Gastrocnemius medialis (tissue), 4 donors: ENCODE data around the gene MYLK2. TPM values are rescaled to one million over a fixed set of nuclear protein-coding genes. Genes with fewer than 3 reads are reported as not detected.

ENCODE experiments used
- ATAC-seq, 2 donors: fragments of 150-250 bp; one replicate each; pipeline ENCODE4 v1.9.1; 2016
- DNase-seq, 2 donors: peaks; one replicate each; pipeline ENCODE4 v3.0.0-alpha.2; 2019
- H3K27ac ChIP-seq, 4 donors: fragments of 200-600 bp; sonication (generic); 1 replicate in 1 of 4; 2 replicates in 3 of 4; pipeline ENCODE4 v1.5.1; 2016 to 2018; ENCODE audit warnings: mild to moderate bottlenecking in 2 of 4, moderate library complexity in 1 of 4
- H3K27me3 ChIP-seq, 3 donors: fragments of 200-600 bp; sonication (generic) in 2 of 3; 1 replicate in 1 of 3; 2 replicates in 2 of 3; pipeline versions ENCODE4 v1.5.1 to v1.6.0; 2016 to 2019; ENCODE audit warnings: mild to moderate bottlenecking in 1 of 3, moderate library complexity in 1 of 3
- H3K36me3 ChIP-seq, 2 donors: fragments of 200-600 bp; sonication (generic) in 1 of 2; one replicate each; pipeline ENCODE4 v1.5.1; 2017 to 2018
- H3K4me1 ChIP-seq, 2 donors: fragments of 200-600 bp; sonication (generic) in 1 of 2; one replicate each; pipeline ENCODE4 v1.5.1; 2016 to 2017; ENCODE audit warnings: mild to moderate bottlenecking in 2 of 2
- H3K4me3 ChIP-seq, 4 donors: fragments of 200-600 bp; sonication (generic) in 3 of 4; 1 replicate in 1 of 4; 2 replicates in 3 of 4; pipeline ENCODE4 v1.5.1; 2016 to 2019; ENCODE audit warnings: mild to moderate bottlenecking in 2 of 4
- H3K9me3 ChIP-seq, 3 donors: fragments of 200-600 bp; sonication (generic) in 2 of 3; 1 replicate in 1 of 3; 2 replicates in 2 of 3; pipeline ENCODE4 v1.5.1; 2016 to 2019
- CTCF ChIP-seq, 5 experiments: fragments of 450-650 bp in 3 of 5; fragments of 200-600 bp in 2 of 5; sonication (generic) in 2 of 5; IDR thresholded peaks in 4 of 5; conservative IDR thresholded peaks in 1 of 5; 1 replicate in 4 of 5; 2 replicates in 1 of 5; pipeline ENCODE4 v1.5.1; 2016 to 2019; ENCODE audit warnings: antibody characterized with exemption in 5 of 5, mild to moderate bottlenecking in 3 of 5, moderate library complexity in 3 of 5
- POLR2A ChIP-seq, 2 donors: fragments of 450-650 bp; IDR thresholded peaks; one replicate each; pipeline ENCODE4 v1.6.1; 2017; ENCODE audit warnings: antibody characterized with exemption in 2 of 2, mild to moderate bottlenecking in 2 of 2, moderate library complexity in 2 of 2
- in situ Hi-C, 4 donors: fragments of 200-750 bp; cut with MboI; loops; one replicate each; pipeline versions ENCODE4 v1.15.0 to v1.8.0; 2017; ENCODE audit warnings: low sequenced_read_pairs in 4 of 4
- intact Hi-C: fragments of 100-400 bp; cut with DNase I; formaldehyde crosslinking; loops from one replicate; pipeline ENCODE4 v1.15.1; 2023; ENCODE audit warnings: low total_unique reads
- total RNA-seq, 4 donors: library from RNA; depleted of rRNA; stranded (reverse); fragments of >200 nt; gene quantifications; one replicate each; pipeline versions ENCODE4 v1.1.0 to v1.2.3, GENCODE V29; 2016

The MYLK2 gene
- total RNA-seq, 4 donors from 2014 or later, result 17.2 to 255 (median 88.4) TPM

DNA sequence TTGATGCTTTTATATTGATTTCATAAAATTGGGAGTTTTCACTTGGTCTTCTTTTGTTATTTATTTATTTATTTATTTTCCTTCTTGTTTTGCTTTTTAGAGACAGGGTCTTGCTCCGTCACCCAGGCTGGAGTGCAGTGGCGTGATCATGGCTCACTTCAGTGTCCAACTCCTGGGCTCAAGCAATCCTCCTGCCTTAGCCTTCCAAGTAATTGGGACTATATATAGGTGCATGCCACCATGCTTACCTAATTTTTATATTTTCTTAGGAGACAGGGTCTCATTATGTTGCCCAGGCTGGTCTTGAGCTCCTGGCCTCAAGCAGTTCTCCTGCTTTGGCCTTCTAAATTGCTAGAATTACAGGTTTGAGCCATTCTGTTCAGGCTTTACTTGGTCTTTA lies 38.3 kb upstream of the MYLK2 start:
- TF ChIP-seq POLR2A (IDR thresholded peaks at IDR 0.05) (no peak), CTCF (IDR thresholded peaks at IDR 0.05 in 4 of 5, conservative IDR thresholded peaks at IDR 0.05 in 1 of 5) (no peak)
- DNase-seq (no peak), ATAC-seq (no peak)
- no peaks in the 10 kb centered on the region for H3K9me3 ChIP-seq
- H3K27ac ChIP-seq, result no peak overlapping the region
- in situ Hi-C loops (no loop called here), intact Hi-C loops (no loop called here)
- no peak overlapping the region for H3K4me3 ChIP-seq
- no peaks in the 10 kb centered on the region for H3K36me3 ChIP-seq
- peaks cover 0 to 5% of the 10 kb centered on the region in 2 donors for H3K4me1 ChIP-seq
- no peaks in the 10 kb centered on the region for H3K27me3 ChIP-seq

- DNase-seq (no peak), ATAC-seq (no peak)
- H3K9me3 ChIP-seq, result no peaks in the 10 kb centered on the region
- no peaks in the 10 kb centered on the region for H3K27me3 ChIP-seq
- no peak overlapping the region for H3K4me3 ChIP-seq
- TF ChIP-seq CTCF (IDR thresholded peaks at IDR 0.05 in 4 of 5, conservative IDR thresholded peaks at IDR 0.05 in 1 of 5) (no peak), POLR2A (IDR thresholded peaks at IDR 0.05) (no peak)
- intact Hi-C loops, result no loop called here
- in situ Hi-C loops, result no loop called here
- no peak overlapping the region for H3K27ac ChIP-seq
- no peaks in the 10 kb centered on the region for H3K36me3 ChIP-seq
- peaks cover 0 to 5% of the 10 kb centered on the region in 2 donors for H3K4me1 ChIP-seq
Observed at GRCh38 chr20:31781945-31782344, 37.2 kb upstream of the MYLK2 start.

- intact Hi-C loops, result loop anchor here (5.0 kb wide), 1 partner anchor 37 kb away; no protein-coding TSS in a partner anchor
- no peak overlapping the region for H3K4me3 ChIP-seq
- no peaks in the 10 kb centered on the region for H3K27me3 ChIP-seq
- H3K4me1 ChIP-seq, result peaks cover 5 to 6% of the 10 kb centered on the region in 2 donors
- H3K9me3 ChIP-seq, result no peaks in the 10 kb centered on the region
- no peak overlapping the region for H3K27ac ChIP-seq
- no peak for DNase-seq
- in situ Hi-C loops, result no loop called here
- H3K36me3 ChIP-seq, result no peaks in the 10 kb centered on the region
- TF ChIP-seq CTCF (IDR thresholded peaks at IDR 0.05 in 4 of 5, conservative IDR thresholded peaks at IDR 0.05 in 1 of 5) (no peak), POLR2A (IDR thresholded peaks at IDR 0.05) (no peak)
- no peak for ATAC-seq
Observed at GRCh38 chr20:31784354-31785044, 34.7 kb upstream of the MYLK2 start.

- ATAC-seq (no peak), DNase-seq (no peak)
- Histone ChIP-seq H3K36me3 (no peaks in the 10 kb centered on the region), H3K27me3 (no peaks in the 10 kb centered on the region), H3K27ac (no peak overlapping the region), H3K4me1 (peaks cover 5 to 6% of the 10 kb centered on the region in 2 donors), H3K9me3 (no peaks in the 10 kb centered on the region), H3K4me3 (no peak overlapping the region)
- no peak for TF ChIP-seq CTCF (IDR thresholded peaks at IDR 0.05 in 4 of 5, conservative IDR thresholded peaks at IDR 0.05 in 1 of 5)
- TF ChIP-seq POLR2A (IDR thresholded peaks at IDR 0.05), result no peak
- in situ Hi-C loops (no loop called here), intact Hi-C loops (loop anchor here (5.0 kb wide), 1 partner anchor 38 kb away; no protein-coding TSS in a partner anchor)
Observed at GRCh38 chr20:31785089-31785488, 34.1 kb upstream of the MYLK2 start.
